ENCODE results near the gene ATXN1.

Gene ATXN1

DNA sequence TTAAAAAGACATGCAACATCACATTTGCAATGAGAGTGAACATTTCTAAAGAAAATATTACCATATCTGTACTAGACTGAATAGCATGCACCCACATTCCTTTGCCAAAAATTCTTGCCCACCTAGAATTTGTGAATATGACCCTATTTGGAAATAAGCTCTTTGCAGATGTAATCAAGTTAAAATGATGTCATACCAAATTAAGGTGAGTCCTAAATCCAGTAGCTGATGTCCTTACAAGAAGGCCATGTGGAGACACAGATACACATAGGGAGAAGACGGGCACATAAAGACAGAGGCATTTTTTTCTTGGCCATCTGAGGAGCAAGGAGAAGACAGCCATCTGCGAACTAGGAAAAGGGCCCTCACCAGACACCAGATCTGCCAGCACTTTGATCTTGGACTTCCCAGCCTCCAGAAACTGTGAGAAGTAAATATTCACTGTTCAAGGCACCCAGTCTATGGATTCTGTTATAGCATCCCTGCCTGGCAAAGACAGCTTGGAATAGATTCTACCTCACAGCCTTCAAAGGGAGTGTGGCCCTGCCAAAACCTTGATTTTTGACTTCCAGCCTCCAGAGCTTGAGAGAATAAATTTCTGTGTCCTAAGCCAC, 22.8 kb upstream of the ATXN1 start:
- TF ChIP-seq CTCF (conservative IDR thresholded peaks at IDR 0.05; ENCODE audit: low read depth, low read length): no peak

GRCh38 chr6:16783509-16783908, 22.2 kb upstream of the ATXN1 start:
- Histone ChIP-seq H3K4me3 (IDR thresholded peaks at IDR 0.05; ENCODE audit: insufficient read depth, low read depth, low read length) (no peak overlapping the region), H3K27me3 (ENCODE audit: insufficient read depth, low read depth) (no peaks in the 10 kb centered on the region), H4K20me1 (ENCODE audit: insufficient read depth) (no peaks in the 10 kb centered on the region), H3K36me3 (ENCODE audit: insufficient read depth) (no peaks in the 10 kb centered on the region), H3K27ac (no peak overlapping the region), H3K9ac (no peak overlapping the region), H3K79me2 (ENCODE audit: insufficient read depth, low read depth) (no peaks in the 10 kb centered on the region), H3K4me2 (no peak overlapping the region), H3K4me1 (ENCODE audit: low read depth, poor library complexity, severe bottlenecking) (no peaks in the 10 kb centered on the region), H2AFZ (ENCODE audit: low read depth) (no peak overlapping the region)
- no peak for TF ChIP-seq CTCF (conservative IDR thresholded peaks at IDR 0.05; ENCODE audit: low read depth, low read length)

More for the DNA sequence above, 22.8 kb upstream of the ATXN1 start:
- no peaks in the 10 kb centered on the region for H3K36me3 ChIP-seq (ENCODE audit: insufficient read depth)
- no peaks in the 10 kb centered on the region for H4K20me1 ChIP-seq (ENCODE audit: insufficient read depth)
- no peaks in the 10 kb centered on the region for H3K4me1 ChIP-seq (ENCODE audit: low read depth, poor library complexity, severe bottlenecking)
- no peaks in the 10 kb centered on the region for H3K79me2 ChIP-seq (ENCODE audit: insufficient read depth, low read depth)
- no peak overlapping the region for H3K4me3 ChIP-seq (IDR thresholded peaks at IDR 0.05; ENCODE audit: insufficient read depth, low read depth, low read length)
- H3K4me2 ChIP-seq: no peak overlapping the region
- no peak overlapping the region for H3K27ac ChIP-seq
- no peak overlapping the region for H3K9ac ChIP-seq
- no peak overlapping the region for H2AFZ ChIP-seq (ENCODE audit: low read depth)
- no peaks in the 10 kb centered on the region for H3K27me3 ChIP-seq (ENCODE audit: insufficient read depth, low read depth)

DNA sequence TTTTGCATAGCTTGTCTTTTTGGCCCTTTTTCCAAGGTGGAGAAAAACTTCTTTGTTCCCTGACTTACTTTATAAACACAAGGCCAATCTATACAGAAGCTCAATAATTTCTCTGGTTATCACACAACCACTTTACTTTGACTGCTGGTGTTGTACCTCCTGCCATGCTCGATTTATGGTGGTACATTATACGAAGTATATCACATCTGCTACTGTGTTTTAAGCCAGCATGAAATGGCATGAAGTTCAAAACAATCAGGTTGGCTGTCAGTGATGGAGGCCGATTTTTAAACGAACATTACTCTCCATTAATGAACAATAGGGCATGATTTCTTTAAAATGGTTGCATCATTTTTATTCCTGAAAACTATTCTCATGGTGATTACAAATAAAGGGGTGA, 21.0 kb upstream of the ATXN1 start:
- Histone ChIP-seq H4K20me1 (ENCODE audit: insufficient read depth) (no peaks in the 10 kb centered on the region), H3K79me2 (ENCODE audit: insufficient read depth, low read depth) (no peaks in the 10 kb centered on the region), H3K27me3 (ENCODE audit: insufficient read depth, low read depth) (no peaks in the 10 kb centered on the region), H3K27ac (no peak overlapping the region), H2AFZ (ENCODE audit: low read depth) (no peak overlapping the region), H3K4me3 (IDR thresholded peaks at IDR 0.05; ENCODE audit: insufficient read depth, low read depth, low read length) (no peak overlapping the region), H3K36me3 (ENCODE audit: insufficient read depth) (no peaks in the 10 kb centered on the region), H3K9ac (no peak overlapping the region), H3K4me2 (no peak overlapping the region), H3K4me1 (ENCODE audit: low read depth, poor library complexity, severe bottlenecking) (no peaks in the 10 kb centered on the region)
- no peak for TF ChIP-seq CTCF (conservative IDR thresholded peaks at IDR 0.05; ENCODE audit: low read depth, low read length)

DNA sequence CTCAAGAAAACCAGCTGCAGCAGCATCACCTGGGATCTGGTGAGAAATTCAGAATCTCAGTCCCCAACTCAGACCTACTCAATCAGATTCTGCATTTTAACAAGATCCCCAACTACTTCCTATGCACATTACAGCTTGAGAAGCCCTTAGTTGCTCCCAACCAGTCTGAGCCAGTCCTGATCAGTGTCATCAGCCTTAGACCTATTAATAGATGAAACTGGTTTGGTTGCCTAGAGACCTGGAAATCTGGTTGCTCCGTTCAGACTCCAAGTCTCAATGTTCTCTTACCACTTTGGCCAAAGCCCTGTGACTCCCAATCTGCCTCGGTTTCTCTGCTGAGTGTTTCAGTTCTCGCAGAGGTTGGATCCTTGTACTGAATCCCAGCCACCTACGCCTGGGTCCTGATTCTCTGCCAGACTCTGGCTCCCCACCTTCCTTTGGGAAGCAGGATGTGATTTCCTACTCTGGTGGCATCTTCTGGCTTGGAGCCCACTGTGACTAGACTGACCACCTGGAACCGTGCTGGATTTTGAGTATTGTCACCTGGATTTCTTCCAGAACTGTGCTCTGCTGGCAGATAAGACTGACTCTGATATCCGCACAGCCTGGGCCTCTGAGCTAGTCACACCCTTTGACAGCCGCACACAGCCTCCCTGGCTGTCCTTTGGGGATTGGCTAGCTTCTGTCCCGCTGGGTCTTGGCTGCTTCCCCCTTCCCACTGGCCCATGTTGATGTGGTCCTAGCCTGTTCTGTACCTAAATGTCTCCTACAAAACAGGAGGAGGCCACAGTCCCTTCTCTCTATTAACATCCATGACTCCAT, 20.3 kb upstream of the ATXN1 start:
- H3K4me3 ChIP-seq (IDR thresholded peaks at IDR 0.05; ENCODE audit: insufficient read depth, low read depth, low read length): no peak overlapping the region
- no peak overlapping the region for H3K27ac ChIP-seq
- no peaks in the 10 kb centered on the region for H3K79me2 ChIP-seq (ENCODE audit: insufficient read depth, low read depth)
- H3K36me3 ChIP-seq (ENCODE audit: insufficient read depth): no peaks in the 10 kb centered on the region
- no peak overlapping the region for H2AFZ ChIP-seq (ENCODE audit: low read depth)
- no peak for TF ChIP-seq CTCF (conservative IDR thresholded peaks at IDR 0.05; ENCODE audit: low read depth, low read length)
- H3K9ac ChIP-seq: no peak overlapping the region
- H3K4me2 ChIP-seq: no peak overlapping the region
- no peaks in the 10 kb centered on the region for H4K20me1 ChIP-seq (ENCODE audit: insufficient read depth)
- H3K27me3 ChIP-seq (ENCODE audit: insufficient read depth, low read depth): no peaks in the 10 kb centered on the region
- H3K4me1 ChIP-seq (ENCODE audit: low read depth, poor library complexity, severe bottlenecking): no peaks in the 10 kb centered on the region

Data from KMS-11 (cell line).